LNCaP clone FGC (cell line): ENCODE measurements around the gene PLTP.

Experiments
- DNase-seq: peaks from one replicate; pipeline ENCODE4 v3.0.0-alpha.2; 2011; ENCODE audit warnings: low read depth
- H3K4me3 ChIP-seq: 2 replicates; pipeline ENCODE4 v1.5.1; 2011; ENCODE audit warnings: mild to moderate bottlenecking, low read depth, low read length, control low read depth
- TF ChIP-seq, protein P1 (sequence below): IDR thresholded peaks from 2 replicates; pipeline ENCODE4 v1.5.1; 2012; ENCODE audit warnings: mild to moderate bottlenecking; ENCODE audit not compliant: control insufficient read depth, insufficient read depth; ENCODE audit errors: extremely low read depth

PLTP gene

DNA sequence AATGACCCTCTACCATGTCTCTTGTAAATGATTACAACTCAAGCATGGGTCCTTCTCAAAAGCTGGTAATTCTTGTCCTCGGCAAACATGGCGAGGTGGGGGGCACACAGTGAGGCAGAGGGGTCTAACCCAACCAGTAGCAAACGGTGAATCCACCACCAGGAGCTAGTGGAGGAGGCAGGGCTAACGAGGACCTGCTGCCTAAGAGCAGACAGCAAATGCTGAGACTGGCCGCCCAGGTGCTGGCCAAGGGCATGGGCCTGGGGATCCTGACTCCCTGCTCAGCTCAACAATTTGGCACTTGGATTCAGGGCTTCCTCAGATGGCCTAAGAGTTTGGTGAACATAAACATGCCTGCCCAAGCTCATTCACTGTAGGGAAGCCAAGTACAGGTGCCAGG, 40.9 kb upstream of the PLTP start:
- TF ChIP-seq, protein P1, sequence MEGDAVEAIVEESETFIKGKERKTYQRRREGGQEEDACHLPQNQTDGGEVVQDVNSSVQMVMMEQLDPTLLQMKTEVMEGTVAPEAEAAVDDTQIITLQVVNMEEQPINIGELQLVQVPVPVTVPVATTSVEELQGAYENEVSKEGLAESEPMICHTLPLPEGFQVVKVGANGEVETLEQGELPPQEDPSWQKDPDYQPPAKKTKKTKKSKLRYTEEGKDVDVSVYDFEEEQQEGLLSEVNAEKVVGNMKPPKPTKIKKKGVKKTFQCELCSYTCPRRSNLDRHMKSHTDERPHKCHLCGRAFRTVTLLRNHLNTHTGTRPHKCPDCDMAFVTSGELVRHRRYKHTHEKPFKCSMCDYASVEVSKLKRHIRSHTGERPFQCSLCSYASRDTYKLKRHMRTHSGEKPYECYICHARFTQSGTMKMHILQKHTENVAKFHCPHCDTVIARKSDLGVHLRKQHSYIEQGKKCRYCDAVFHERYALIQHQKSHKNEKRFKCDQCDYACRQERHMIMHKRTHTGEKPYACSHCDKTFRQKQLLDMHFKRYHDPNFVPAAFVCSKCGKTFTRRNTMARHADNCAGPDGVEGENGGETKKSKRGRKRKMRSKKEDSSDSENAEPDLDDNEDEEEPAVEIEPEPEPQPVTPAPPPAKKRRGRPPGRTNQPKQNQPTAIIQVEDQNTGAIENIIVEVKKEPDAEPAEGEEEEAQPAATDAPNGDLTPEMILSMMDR: no peak
- no peak overlapping the region for H3K4me3 ChIP-seq
- DNase-seq: no peak

DNA sequence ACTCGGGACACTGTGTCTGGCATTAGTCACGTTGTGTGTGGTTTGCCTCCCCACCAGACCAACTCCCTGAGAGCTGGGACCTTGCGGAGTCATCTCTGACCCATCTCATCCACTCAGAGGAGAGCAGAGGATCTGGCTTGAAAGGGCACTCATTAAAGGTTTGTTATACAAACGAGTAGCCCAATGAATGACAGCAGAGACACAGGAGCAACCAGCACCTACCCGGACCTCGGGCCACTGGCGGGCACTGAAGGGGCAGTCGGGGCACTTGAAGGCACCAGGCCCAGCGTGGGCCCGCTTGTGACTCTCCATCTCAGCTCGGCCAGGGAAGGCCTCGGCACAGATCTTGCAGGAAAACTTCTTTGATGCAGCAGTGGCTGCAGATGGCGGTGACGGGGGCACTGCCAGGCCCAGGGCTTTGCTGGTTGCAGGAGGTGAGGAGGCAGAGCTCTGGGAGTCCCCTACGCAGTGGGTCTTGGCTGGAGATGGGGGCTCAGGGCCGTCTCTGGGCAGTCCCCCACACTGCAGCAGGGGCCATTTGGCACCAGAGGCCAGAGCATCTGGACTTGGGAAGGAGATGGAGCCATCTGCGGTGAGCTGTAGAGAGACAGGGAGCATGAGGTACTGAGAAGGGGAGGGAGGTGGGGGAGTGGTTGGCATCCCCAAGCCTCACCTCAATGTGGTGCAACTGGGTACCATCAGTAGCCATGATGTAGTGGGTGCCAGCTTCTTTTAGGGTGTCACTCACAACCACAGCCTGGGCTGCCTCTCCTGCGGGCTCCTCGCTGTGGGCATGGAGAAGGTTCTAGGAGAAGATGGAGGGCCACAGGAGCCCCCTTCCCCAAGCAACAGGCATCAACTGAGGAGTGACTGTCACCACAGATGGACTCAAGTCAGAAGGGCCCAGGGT, 40.2 kb upstream of the PLTP start:
- H3K4me3 ChIP-seq: no peak overlapping the region
- TF ChIP-seq, protein P1: no peak
- no peak for DNase-seq

DNA sequence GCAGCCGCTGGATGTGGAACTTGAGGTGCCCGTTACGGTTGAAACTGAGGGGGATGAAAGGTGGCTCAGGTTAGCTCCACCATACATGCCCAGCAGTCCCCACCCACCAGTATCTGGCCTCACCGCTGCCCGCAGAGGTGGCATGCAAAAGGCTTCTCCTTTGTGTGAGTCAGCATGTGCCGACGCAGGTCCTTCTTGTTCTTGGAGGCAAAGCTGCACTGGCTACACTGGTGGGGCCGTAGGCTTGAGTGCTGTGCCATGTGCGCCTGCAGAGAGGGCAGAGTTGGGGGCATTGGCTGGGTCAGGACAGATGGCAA, 38.3 kb upstream of the PLTP start:
- TF ChIP-seq, protein P1: no peak
- no peak for DNase-seq

DNA sequence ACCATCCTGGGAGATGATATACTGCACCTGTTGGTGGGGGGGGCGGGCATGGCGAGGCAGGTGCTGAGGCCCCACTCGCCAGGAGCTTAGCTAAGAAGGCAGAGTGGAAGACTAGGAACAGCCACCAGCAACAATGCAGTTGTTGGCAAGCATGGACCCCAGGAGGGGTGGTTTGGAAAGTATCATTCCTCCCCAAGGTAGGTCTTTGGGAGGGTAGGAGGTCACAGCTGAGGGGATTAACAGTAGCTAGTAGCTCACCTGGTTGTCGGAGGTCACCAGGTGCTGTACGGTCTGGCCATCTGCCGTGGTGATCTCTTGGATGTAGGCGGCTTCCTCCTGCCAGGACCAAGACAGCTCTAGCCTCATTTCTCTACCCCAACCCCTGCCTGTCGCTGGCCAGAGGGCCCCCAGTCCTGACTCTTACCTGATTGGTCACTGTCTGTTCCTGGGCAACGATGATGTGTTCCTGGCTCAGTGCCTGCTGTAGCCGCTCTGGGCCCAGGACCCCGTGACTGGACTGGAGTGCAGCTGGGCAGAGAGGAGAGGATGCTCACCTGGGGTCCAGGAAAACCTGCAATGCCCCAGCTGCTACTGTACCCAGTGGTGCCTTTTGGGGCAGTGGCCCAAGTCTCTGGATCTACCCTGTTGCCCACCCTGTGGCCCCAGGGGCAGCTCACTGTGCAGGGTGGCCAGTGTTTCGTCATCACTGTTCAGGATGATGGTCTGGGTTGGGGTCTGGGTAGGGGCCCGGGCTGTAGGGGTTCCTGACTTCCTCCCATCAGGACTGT, 37.8 kb upstream of the PLTP start:
- no peak overlapping the region for H3K4me3 ChIP-seq
- TF ChIP-seq, protein P1: no peak
- no peak for DNase-seq

More for the DNA sequence above, 38.3 kb upstream of the PLTP start:
- H3K4me3 ChIP-seq: no peak overlapping the region

DNA sequence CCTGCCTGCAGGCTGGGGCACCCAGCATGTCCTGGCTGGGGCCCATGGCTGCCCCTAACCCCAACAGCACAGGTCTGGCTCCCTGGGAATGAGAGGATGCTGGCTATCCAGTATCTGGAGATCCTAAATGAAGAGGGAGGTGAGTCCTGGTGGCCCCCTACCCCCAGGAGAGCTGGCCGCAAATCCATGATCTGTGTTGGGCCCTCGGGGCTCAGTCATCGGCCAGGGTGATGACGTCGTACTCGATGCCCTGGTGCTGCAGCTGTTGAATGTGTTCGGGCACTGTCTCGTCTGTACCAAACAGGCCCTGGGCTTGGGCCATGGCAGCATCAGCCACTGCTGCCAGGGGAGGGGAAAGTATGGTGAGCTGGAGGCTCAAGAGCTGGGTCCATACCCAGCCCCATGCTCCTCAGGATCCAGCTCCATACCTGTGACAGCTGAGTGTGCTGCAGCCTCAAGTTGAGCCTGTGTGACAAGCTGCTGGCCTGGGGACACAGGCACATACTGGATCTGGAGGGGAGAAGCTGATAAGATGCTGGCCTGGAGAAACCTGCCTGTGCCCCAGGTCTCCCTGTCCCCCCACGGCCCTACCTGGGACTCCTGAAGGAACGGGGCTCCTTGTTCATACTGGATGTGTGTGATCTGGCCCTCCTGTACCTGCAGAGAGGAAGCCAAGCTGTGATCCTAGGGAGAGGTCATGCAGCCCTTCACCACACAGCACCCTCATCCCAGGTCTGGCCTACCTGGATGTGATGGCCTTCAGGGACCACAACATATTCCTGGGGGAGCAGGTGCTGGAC, 37.0 kb upstream of the PLTP start:
- TF ChIP-seq, protein P1: no peak
- DNase-seq: no peak
- no peak overlapping the region for H3K4me3 ChIP-seq

DNA sequence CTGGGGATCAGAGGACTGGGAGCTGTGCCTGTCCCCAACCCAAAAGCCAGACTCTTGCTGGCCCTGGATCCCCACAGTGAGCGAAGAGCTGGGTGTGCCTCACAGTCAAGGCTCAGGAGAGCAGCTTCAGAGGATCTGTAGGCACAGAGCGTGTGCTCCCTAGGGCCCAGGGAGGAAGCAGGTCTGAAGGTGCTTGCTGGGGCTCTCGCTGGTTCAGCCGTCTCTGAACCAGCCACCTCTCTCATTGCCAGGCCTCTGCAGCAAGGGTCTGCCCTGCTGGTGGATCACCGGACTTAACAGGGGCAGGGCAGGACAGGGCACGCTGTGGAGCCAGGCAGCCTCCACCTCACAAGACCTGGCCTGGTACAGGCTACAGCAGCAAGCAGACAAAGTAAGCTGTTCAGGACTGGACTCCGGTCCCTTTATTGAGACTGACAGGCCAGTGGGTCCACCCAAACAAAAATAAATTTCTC, 36.3 kb upstream of the PLTP start:
- TF ChIP-seq, protein P1: no peak
- H3K4me3 ChIP-seq: no peak overlapping the region
- no peak for DNase-seq
